GM21423 (cell line): Measurements from ENCODE around the gene CEMIP2.

ENCODE experiments used
- ATAC-seq: cut with Tn5 transposase; IDR thresholded peaks from one replicate; pipeline ENCODE4 v1.9.1; 2021; ENCODE audit warnings: mild to moderate bottlenecking, moderate library complexity; ENCODE audit not compliant: unreplicated experiment

Gene CEMIP2

GRCh38 chr9:71778085-71778484, 9.8 kb upstream of the CEMIP2 start:
- no peak for ATAC-seq

DNA sequence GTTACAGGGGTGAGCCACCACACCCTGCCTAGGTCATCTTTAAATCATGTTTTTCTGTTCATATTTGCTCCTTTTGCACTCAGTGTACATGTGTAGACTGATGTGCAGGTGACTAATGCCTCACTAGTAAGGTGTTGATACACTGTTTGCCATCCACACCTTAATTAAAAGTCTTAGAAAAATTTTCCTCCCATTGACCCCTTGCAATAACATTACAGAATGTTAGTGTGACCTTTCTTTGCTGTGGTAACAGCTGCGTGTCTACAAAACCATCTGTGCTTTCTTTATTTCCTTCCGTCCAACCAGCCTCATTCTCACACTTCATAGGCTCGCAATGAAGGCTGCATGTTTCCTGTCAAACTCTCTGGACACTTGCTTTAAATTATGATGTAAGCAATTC, 6.6 kb upstream of the CEMIP2 start:
- ATAC-seq = peak; percentile 81

DNA sequence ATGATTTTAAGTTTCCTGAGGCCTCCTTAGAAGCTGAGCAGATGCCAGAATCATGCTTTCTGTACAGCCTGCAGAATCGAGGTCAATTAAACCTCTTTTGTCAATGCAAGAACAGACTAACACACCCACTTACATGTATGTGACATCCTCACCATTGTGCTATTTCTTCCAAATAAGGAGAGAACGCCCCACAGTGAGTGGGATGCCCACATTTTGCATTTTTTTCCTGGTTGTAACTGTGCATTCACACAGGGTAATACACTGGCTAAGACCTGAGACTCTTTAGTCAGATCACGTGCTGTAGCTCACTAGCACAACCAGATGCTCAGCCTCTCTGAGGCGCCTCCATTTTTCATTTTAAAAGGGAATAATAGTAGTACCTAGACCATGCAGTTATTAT, 4.4 kb upstream of the CEMIP2 start:
- no peak for ATAC-seq

- ATAC-seq = no peak
These were observed 1.9 kb upstream of the CEMIP2 start for GRCh38 chr9:71770170-71770569.

GRCh38 chr9:71769175-71770161, 1.2 kb upstream of the CEMIP2 start:
- ATAC-seq = peak; percentile 40

GRCh38 chr9:71767776-71768321, 464 bp downstream of the CEMIP2 start:
- no peak for ATAC-seq

DNA sequence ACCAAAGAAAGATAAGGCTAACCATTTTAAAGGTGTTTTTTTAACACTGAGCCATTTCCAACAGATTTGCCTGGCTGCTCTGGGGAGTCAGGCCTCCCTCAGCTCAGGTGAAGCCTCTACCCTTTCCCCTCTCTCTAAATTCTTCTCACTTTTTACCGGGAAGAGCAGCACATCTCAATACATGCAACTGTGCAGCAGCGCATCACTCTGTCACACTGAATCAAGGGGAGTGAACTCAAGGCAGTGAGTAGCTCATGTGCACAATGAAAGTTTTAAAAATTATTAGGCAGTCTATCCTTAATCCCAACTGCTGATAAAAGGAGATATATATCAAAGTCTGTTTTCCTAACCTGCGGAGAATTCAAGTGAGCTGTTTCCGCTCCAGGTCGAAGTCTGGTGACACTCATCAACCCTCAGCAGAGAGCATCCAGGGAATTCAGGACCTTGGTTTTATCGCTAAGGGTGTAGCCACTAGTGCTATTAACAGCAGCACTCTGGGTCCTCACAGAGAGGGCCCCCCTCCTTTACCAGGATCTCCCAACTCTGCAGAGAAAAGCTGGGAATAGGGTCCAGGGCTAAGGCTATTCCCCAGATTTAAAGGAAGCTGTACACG, 1.0 kb downstream of the CEMIP2 start:
- ATAC-seq = no peak

- ATAC-seq = no peak
These were observed 1.6 kb downstream of the CEMIP2 start for GRCh38 chr9:71766663-71767062.

- ATAC-seq = no peak
These were observed 2.6 kb downstream of the CEMIP2 start for GRCh38 chr9:71765693-71766092.

DNA sequence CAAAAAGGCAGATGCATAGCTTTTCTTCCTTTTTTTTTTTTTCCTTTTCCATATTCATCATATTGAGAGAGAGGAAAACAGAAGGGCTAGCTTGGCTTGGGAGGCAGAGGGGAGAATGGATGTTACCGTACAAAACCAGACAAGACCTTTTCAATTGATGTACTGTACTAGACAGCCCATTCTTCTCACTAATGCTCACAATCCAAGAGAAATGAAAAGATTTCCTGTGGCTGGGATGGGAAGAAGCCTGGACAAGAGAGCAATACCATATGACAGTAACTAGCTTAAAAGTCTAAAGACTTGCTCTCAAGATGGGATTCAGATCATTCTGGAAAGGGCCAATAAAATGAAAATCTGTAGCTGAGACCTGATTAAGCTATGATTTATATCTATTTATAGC, 3.4 kb downstream of the CEMIP2 start:
- ATAC-seq = no peak

GRCh38 chr9:71764463-71764862, 3.9 kb downstream of the CEMIP2 start:
- ATAC-seq = no peak

DNA sequence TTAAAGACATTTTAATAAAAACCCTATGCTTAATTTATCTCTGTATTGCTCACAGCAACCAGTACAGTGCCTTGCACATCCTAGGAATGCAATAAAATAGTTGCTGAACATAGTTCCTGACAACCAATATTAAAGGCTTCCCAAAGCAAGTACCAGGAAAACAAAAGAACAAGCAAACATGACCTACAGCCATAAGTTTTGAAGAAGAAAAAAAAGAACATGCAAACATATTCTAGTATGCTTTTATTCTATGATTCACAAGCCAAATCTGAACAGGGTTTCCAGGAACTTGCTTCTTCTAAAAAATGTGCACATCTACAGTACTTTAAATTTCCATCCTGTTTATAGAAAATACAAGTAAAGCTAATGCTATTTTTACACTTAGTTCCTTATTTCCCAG, 4.5 kb downstream of the CEMIP2 start:
- no peak for ATAC-seq

DNA sequence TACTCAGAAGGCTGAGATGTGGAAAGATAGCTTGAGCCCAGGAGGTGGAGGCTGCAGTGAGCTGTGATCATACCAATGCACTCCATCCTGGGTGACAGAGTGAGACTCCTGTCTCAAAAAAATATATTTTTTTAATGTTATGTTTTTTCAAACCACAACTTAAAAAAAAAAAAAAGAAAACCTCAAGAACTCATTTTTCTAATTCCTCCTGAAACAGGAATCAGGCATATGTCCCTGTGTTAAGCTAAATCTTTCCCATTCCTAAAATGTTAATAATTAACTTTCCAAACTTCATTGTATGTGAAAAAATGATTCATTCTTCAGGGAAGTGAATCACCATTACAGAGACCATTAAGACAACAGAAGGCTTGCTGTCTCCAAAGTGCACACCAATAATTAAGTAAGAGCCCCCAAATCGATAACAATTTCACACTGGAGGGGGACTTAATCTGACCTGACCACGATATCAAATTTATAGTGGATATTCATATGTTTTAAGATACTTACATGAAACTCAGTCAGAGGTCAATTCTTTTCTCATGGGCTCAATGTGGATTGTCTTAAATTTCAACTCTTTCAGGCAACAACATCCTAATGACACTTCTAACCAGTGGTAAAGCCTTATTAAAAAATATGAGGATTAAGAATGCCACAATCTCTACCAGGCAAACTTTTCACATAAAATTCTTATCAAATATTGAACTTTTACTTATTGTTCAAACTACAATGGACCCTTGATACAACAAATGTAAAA, 5.2 kb downstream of the CEMIP2 start:
- no peak for ATAC-seq

GRCh38 chr9:71761938-71762353, 6.4 kb downstream of the CEMIP2 start:
- no peak for ATAC-seq

DNA sequence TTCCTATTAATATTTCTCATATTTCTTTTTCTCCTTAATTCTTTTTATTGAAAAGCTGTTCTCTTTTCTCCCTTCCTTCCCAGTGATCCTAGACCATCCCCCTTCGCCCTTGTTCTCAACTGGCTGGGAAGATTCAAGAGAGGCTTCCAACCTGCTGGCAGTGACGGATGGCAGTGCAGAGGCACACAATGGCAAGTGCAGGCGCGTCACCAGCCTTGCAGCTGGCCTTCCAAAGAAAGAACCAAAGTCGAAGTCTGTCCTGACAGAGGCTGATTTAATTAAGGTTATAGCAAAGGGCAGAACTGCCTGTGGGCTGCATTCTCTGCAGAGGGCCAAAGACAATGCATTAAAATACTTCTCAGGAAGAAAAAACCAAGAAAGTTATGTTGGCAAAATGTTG, 7.4 kb downstream of the CEMIP2 start:
- no peak for ATAC-seq

GRCh38 chr9:71758785-71759184, 9.5 kb downstream of the CEMIP2 start:
- ATAC-seq = no peak

GRCh38 chr9:71758277-71758676, 10.0 kb downstream of the CEMIP2 start:
- ATAC-seq = no peak

- ATAC-seq = no peak
These were observed 11.6 kb downstream of the CEMIP2 start for GRCh38 chr9:71756753-71757152.

- no peak for ATAC-seq
These were observed 12.4 kb downstream of the CEMIP2 start for GRCh38 chr9:71755869-71756268.

GRCh38 chr9:71755230-71755629, 13.1 kb downstream of the CEMIP2 start:
- ATAC-seq = no peak

GRCh38 chr9:71754151-71754550, 14.2 kb downstream of the CEMIP2 start:
- ATAC-seq = no peak
